ENCODE data around the gene C19orf12.
"Not testable (repeated sequence)": the region's sequence is repeated elsewhere in the genome, so short reads cannot be mapped to it uniquely, and the experiment has no call there.

C19orf12 gene

DNA sequence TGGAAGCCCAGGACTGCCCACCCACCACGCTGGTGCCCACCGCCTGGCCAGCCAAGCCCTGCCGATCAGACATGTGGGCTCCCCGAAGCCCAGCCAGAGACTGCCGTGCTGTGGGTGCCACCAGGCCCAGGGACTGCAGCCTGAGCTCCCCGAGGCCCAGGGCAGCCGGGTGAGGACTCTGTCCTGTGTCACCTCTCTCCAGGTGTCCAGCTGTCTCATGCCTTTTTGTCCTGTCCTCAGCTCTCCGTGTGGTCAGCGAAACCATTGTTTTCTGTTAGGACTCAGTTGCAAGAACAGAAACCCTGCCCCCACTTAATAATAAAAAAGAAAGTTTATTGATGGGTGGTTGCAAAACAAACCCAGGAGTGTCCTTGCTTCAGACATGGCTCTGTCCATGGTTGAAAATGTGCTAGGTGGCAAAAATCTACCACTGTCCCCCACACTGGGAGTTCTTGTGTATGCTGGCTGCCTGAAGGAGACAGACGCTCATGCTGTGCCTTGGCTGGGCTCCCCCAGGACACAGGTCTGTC lies 39.9 kb downstream of the C19orf12 start:
- DNase-seq = no peak

- DNase-seq = no peak
Observed at GRCh38 chr19:29674374-29675119, 40.5 kb downstream of the C19orf12 start.

GRCh38 chr19:29673451-29674371 lies 41.4 kb downstream of the C19orf12 start:
- no peak for DNase-seq

DNA sequence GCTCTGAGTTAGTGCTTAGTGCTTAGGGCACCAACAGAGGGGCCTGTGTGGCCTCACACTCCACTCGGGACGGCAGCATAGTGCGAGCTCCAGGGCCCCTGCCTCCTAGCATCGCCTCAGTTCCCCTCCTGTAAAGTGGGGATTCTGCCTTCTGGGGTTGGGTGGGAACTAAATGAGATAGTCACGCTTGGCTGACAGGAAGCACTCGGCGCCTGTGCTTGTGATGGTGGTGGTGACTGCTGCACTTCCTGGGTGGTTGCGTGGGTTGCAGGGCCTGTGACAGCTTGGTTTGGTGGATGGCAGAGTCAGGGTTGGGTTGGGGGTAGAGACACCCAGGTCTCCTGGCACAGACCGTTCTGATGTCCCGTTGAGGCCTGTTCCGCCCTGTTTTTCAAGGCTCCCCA lies 42.1 kb downstream of the C19orf12 start:
- DNase-seq = no peak

DNA sequence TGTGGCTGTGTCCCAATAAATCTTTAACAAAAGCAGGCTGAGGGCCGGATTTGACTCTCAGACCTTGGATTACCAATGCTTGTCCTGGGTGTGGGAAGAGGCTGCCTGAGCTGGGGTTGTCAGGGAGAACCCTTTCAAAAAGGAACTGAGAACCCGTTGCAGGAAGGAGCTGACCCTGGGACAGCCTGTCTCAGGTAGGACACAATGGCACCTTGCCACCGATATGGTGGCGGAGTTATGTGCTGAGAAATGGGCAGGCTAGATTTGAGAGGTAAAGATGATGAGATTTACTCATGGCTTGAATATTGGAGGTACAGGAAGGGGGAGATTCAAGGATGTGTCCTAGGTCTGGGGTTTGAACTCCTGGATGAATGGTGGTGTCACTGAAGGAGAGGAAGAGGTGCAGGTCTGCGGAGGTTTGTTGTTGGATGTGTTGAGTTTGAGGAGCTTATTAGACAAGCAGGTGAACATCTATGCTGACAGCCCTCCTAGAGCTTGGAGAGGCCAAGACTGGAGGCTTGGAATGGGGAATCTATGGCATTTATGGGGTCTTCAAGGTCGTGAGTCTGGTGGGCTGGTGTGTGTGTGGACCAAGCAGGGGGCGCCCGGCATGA lies 42.6 kb downstream of the C19orf12 start:
- no peak for DNase-seq

GRCh38 chr19:29671393-29672160 lies 43.5 kb downstream of the C19orf12 start:
- DNase-seq = no peak

DNA sequence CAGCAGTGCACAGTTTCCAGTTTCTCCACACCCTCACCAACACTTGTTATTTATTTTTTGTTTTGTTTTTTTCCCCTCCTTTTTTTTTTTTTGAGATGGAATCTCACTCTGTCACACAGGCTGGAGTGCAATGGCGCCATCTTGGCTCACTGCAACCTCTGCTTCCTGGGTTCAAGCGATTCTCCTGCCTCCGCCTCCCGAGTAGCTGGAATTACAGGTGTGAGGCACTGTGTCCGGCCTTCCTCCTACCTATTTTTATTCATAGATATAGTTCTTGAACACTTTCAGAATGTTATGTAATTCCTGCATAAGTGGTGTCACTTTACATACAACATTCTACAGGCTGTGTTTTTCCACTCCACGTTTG lies 44.1 kb downstream of the C19orf12 start:
- not testable (repeated sequence) for DNase-seq

GRCh38 chr19:29670255-29670654 lies 44.8 kb downstream of the C19orf12 start:
- DNase-seq = no peak

GRCh38 chr19:29668746-29669609 lies 46.1 kb downstream of the C19orf12 start:
- no peak for DNase-seq

DNA sequence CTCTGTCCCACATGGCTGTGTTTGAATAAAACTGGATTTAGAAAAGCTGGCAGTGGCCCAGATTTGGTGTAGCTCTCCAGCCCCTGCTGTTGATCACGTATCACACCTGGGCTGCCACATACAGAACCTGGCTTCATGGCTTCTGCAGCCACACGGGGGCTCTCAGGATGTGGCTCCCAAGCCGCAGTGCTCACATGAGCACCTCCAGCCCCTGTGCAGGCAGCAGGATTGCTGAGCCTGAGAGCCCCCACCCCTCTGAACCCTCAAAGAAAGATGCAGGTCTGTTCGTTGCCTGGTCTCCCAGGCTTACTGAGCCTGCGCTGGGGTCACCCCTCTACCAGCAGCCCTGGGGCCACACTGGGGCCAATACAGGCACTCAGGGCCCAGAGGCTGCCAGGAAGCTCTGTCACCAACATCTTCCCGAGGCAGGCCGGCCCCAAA lies 47.1 kb downstream of the C19orf12 start:
- DNase-seq = no peak

- DNase-seq = no peak
Observed at GRCh38 chr19:29667387-29667783, 47.7 kb downstream of the C19orf12 start.

DNA sequence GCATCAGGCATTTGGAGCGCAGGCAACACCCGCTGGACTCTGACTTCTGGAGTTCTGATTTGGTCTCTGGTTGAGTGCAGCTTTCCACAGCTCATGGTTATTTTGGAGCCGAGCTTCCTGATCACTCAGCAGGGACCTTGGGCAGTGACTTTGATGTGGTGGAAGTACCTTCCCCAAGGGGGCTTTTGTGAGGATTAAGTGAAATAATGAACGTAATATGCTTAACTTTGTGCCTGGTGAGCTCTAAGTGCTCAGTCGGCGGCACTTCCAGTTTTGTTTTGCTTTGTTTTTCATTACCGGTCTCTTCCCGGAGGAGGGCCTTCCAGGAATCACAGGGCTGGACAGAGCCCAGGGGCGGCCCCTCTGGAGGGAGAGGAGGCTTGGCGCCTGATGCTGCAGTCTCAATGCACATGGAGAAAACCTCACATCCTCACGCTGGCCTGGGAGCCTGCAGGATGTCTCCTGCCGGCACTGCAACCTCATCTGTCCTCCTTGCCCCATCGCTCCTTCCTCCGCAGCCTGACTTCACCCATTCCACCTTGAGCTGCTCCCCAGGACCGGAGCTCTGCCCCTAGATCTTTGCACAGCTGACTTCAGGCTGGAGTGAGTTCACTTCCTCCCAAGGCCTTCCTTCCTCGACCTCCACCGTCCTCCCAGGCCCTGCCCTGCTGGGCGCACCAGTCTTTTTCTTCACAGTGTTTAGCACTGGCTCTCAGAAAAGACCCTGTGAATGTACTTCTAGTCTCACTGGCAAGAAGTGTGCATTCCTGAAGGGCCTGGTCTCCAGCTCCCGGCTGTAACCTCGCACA lies 48.3 kb downstream of the C19orf12 start:
- DNase-seq = peak in 1 of 2 donors; percentile 45

DNA sequence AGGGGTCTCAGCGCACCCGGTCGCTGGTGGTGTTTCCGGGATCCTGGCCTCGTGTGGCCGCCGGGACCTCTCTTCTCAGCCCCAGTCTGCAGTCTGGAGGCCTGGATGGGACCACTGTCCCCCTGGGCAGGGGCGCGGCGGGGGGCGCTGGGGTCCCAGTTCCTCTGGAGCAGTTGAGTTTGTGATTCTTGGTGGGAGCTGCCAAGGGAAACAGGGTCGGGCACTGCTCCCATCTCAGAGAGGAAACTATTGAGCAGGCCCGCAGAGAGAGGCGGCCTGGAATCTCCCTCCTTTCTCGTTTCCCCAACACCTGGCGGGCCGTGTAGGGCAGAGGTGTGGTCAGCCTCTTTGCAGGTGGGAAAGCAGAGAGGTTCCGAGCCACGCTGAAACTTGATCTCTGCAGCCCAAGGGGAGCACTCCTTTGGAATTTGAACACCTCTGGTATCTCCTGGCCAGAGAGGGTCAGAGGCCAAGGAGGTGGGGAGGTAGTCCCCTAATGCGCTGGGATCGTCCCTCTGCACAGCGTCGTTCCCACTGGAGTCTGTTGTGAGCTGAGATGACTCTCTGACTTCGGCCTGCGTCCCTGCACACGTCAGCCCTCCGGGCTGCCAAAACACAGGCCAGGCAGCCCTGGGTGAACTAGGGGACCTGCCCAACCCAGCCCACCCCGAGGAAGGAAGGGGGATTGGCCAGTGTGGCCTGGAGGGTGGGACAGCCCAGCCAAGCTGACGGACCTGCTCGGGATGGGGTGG lies 49.1 kb downstream of the C19orf12 start:
- DNase-seq = no peak

DNA sequence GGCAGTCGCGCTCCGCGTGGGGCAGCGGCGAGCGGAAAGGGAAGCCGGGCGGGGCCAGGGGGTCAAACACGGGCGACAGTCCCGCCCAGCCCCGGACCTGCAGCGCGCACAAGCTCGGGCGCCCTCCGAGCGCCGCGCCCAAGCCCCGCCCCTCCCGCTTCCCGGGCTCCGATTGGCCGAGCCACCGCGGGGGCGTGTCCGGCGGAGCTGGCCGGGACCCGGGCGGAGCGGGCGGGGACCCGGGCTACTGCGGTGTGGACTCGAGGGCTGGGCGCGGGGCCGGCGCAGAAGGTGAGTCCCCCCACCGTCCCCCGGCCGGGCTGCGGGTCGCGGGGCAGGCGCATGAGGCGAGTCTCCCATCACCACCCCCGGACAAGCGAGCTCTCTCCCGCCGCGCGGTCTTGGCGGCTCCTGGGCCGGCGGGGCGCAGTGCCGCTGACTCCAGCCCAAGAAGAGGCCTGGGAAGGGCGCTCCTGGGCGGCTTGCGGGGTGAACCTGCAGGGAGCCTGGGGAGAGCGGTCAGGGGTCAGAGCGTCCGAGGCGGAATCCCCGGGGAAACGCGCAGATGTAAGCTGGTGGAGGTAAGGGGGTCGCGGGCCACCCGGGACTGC lies 49.7 kb downstream of the C19orf12 start, which contains the start of gene PLEKHF1:
Gene PLEKHF1 (plus strand): TSS at position 247 of the 611 bp plus-strand sequence. CDS start 8,379 bp downstream, outside the sequence.
- peak; percentile 77 to 88 for DNase-seq

GRCh38 chr19:29664753-29665214 lies 50.3 kb downstream of the C19orf12 start:
- DNase-seq = no peak

- no peak for DNase-seq
Observed at GRCh38 chr19:29663861-29664752, 51.0 kb downstream of the C19orf12 start.

- DNase-seq = peak in 1 of 2 donors; percentile 21
Observed at GRCh38 chr19:29662604-29663404, 52.3 kb downstream of the C19orf12 start.

Measured in hippocampal formation (tissue), 2 donors.